Liver (tissue), 9 donors: ENCODE data around the gene SPDYC. TPM values are rescaled to one million over a fixed set of nuclear protein-coding genes. Genes with fewer than 3 reads are reported as not detected.

Experiments
- DNase-seq: peaks from one replicate; pipeline ENCODE4 v3.0.0-alpha.2; 2017; ENCODE audit warnings: low spot score
- H3K27ac ChIP-seq, 2 donors: one replicate each; pipeline ENCODE4 v1.7.0; 2013; ENCODE audit warnings: inconsistent platforms in 2 of 2, low read length in 2 of 2, control low read depth in 1 of 2, low read depth in 1 of 2, mild to moderate bottlenecking in 1 of 2
- H3K27me3 ChIP-seq, 4 donors: one replicate each; pipeline versions ENCODE4 v1.6.1 to v1.7.0; 2013; ENCODE audit warnings: low read length in 3 of 4, inconsistent platforms in 1 of 4, mild to moderate bottlenecking in 1 of 4, moderate library complexity in 1 of 4; ENCODE audit not compliant: control insufficient read depth in 4 of 4, insufficient read depth in 4 of 4
- H3K36me3 ChIP-seq, 4 donors: one replicate each; pipeline versions ENCODE4 v1.6.1 to v1.7.0; 2013; ENCODE audit warnings: low read length in 3 of 4, mild to moderate bottlenecking in 3 of 4, low read depth in 1 of 4, moderate library complexity in 1 of 4; ENCODE audit not compliant: control insufficient read depth in 4 of 4, insufficient read depth in 3 of 4
- H3K4me1 ChIP-seq, 4 donors: one replicate each; pipeline versions ENCODE4 v1.6.1 to v1.7.0; 2013; ENCODE audit warnings: low read length in 3 of 4, mild to moderate bottlenecking in 3 of 4, moderate library complexity in 1 of 4; ENCODE audit not compliant: control insufficient read depth in 4 of 4, insufficient read depth in 4 of 4
- H3K4me3 ChIP-seq, 3 donors: one replicate each; pipeline versions ENCODE4 v1.6.1 to v1.7.0; 2013; ENCODE audit warnings: low read length in 3 of 3, control low read depth in 1 of 3, low read depth in 1 of 3, mild to moderate bottlenecking in 1 of 3
- H3K9ac ChIP-seq, 2 donors: one replicate each; pipeline ENCODE4 v1.7.0; 2013; ENCODE audit warnings: low read length in 2 of 2, mild to moderate bottlenecking in 2 of 2, moderate library complexity in 2 of 2, control low read depth in 1 of 2, low read depth in 1 of 2
- H3K9me3 ChIP-seq, 4 donors: one replicate each; pipeline versions ENCODE4 v1.6.1 to v1.7.0; 2013; ENCODE audit warnings: low read length in 3 of 4; ENCODE audit not compliant: control insufficient read depth in 4 of 4
- ATF3 ChIP-seq: IDR thresholded peaks from 2 replicates; pipeline ENCODE4 v1.6.1; 2016; ENCODE audit warnings: antibody characterized with exemption
- CTCF ChIP-seq: fragments of 150-350 bp; IDR thresholded peaks from 2 replicates; pipeline ENCODE4 v1.5.1; 2017; ENCODE audit warnings: improper control_type of control experiment, low read depth, low read length; ENCODE audit not compliant: missing input control
- FOXA1 ChIP-seq: IDR thresholded peaks from 2 replicates; pipeline ENCODE4 v1.6.1; 2016; ENCODE audit warnings: antibody characterized with exemption
- FOXA2 ChIP-seq: IDR thresholded peaks from 2 replicates; pipeline ENCODE4 v1.6.1; 2016; ENCODE audit warnings: antibody characterized with exemption
- GABPA ChIP-seq, 2 donors: IDR thresholded peaks in 1 of 2; conservative IDR thresholded peaks in 1 of 2; 2 replicates each; pipeline ENCODE4 v1.6.1; 2016; ENCODE audit warnings: antibody characterized with exemption in 2 of 2, mild to moderate bottlenecking in 1 of 2, moderate library complexity in 1 of 2
- HNF4G ChIP-seq: IDR thresholded peaks from 2 replicates; pipeline ENCODE4 v1.6.1; 2016; ENCODE audit warnings: antibody characterized with exemption
- JUND ChIP-seq, 2 donors: IDR thresholded peaks; 2 replicates each; pipeline ENCODE4 v1.6.1; 2016; ENCODE audit warnings: antibody characterized with exemption in 2 of 2
- NR2F2 ChIP-seq: IDR thresholded peaks from 2 replicates; pipeline ENCODE4 v1.6.1; 2016; ENCODE audit warnings: antibody characterized with exemption
- REST ChIP-seq: IDR thresholded peaks from 2 replicates; pipeline ENCODE4 v1.6.1; 2016; ENCODE audit warnings: antibody characterized with exemption, mild to moderate bottlenecking
- RXRA ChIP-seq, 2 donors: IDR thresholded peaks; 2 replicates each; pipeline ENCODE4 v1.6.1; 2017 to 2018; ENCODE audit warnings: antibody characterized with exemption in 2 of 2, mild to moderate bottlenecking in 1 of 2
- SP1 ChIP-seq: IDR thresholded peaks from 2 replicates; pipeline ENCODE4 v1.6.1; 2018; ENCODE audit warnings: antibody characterized with exemption, mild to moderate bottlenecking
- TAF1 ChIP-seq: conservative IDR thresholded peaks from 2 replicates; pipeline ENCODE4 v1.6.1; 2016; ENCODE audit warnings: antibody characterized with exemption, mild to moderate bottlenecking
- ZBTB33 ChIP-seq: IDR thresholded peaks from 2 replicates; pipeline ENCODE4 v1.6.1; 2016; ENCODE audit warnings: antibody characterized with exemption
- WGBS: extraction: QIAGEN DNeasy Blood & Tissue Kit; methylation state at CpG from one replicate; pipeline ENCODE4 v1.1.7; 2013; 5-methylcytosine and 5-hydroxymethylcytosine counted together
- polyA plus RNA-seq, 2 donors: library from polyadenylated mRNA; stranded (reverse) in 1 of 2; unstranded in 1 of 2; fragments of 200-250 nt in 1 of 2; fragments of >200 nt in 1 of 2; fragmentation: Nextera tagmentation in 1 of 2; extraction: Ambion mirVana in 1 of 2; gene quantifications; one replicate each; pipeline versions ENCODE4 v1.2.1 to v1.2.3, GENCODE V29; 2013 to 2015
- total RNA-seq, 2 donors: library from RNA; depleted of rRNA; stranded (reverse); fragments of >200 nt; gene quantifications; one replicate each; pipeline ENCODE4 v1.2.3, GENCODE V29; 2014
- donor health status: healthy.
- donor health status: healthy.
- donor health status: healthy.
- donor health status: healthy.
- donor health status: healthy.

The SPDYC gene
- total and polyA plus RNA-seq, 4 donors, result 0.08 to 1.1 (median 0.52) TPM; not detected in 1

- Histone ChIP-seq H3K27me3 (no peaks in the 10 kb centered on the region), H3K4me1 (peaks cover 6 to 23% (median 15%) of the 10 kb centered on the region in 4 donors), H3K27ac (peak within 1 kb of the TSS; percentile 76 to 77), H3K36me3 (peaks cover 3 to 14% (median 8%) of the 10 kb centered on the region in 4 donors), H3K4me3 (peak within 1 kb of the TSS; percentile 82 to 91 (median 90)), H3K9me3 (no peaks in the 10 kb centered on the region), H3K9ac (peak within 1 kb of the TSS; percentile 43 to 66)
- peak; percentile 84 for DNase-seq
- TF ChIP-seq NR2F2 (no peak), FOXA2 (no peak), JUND (IDR thresholded peaks at IDR 0.05) (no peak), RXRA (IDR thresholded peaks at IDR 0.05) (no peak), GABPA (IDR thresholded peaks at IDR 0.05 in 1 of 2, conservative IDR thresholded peaks at IDR 0.05 in 1 of 2) (no peak), TAF1 (no peak), REST (no peak), CTCF (no peak), FOXA1 (no peak), SP1 (no peak), HNF4G (no peak), ZBTB33 (no peak), ATF3 (no peak)
- 1% methylated on average over 43 of the region's 43 CpGs for WGBS
Observed at GRCh38 chr11:65181569-65182257, 11.7 kb downstream of the SPDYC start, which contains the start of gene CAPN1. Gene CAPN1, plus strand, starts transcription at chr11:65181928. Its CDS starts 774 bp downstream, at chr11:65182702.
